GM21786 (cell line): ENCODE data around the gene MYO7A.

Experiments used
- ATAC-seq: cut with Tn5 transposase; IDR thresholded peaks from one replicate; pipeline ENCODE4 v1.9.1; 2021; ENCODE audit not compliant: unreplicated experiment

Gene MYO7A

GRCh38 chr11:77111277-77111676 lies 16.8 kb upstream of the MYO7A start:
- no peak for ATAC-seq

- ATAC-seq = no peak
Measured at GRCh38 chr11:77111946-77112345, 16.1 kb upstream of the MYO7A start.

- ATAC-seq = no peak
Measured at GRCh38 chr11:77112641-77113381, 15.2 kb upstream of the MYO7A start.

DNA sequence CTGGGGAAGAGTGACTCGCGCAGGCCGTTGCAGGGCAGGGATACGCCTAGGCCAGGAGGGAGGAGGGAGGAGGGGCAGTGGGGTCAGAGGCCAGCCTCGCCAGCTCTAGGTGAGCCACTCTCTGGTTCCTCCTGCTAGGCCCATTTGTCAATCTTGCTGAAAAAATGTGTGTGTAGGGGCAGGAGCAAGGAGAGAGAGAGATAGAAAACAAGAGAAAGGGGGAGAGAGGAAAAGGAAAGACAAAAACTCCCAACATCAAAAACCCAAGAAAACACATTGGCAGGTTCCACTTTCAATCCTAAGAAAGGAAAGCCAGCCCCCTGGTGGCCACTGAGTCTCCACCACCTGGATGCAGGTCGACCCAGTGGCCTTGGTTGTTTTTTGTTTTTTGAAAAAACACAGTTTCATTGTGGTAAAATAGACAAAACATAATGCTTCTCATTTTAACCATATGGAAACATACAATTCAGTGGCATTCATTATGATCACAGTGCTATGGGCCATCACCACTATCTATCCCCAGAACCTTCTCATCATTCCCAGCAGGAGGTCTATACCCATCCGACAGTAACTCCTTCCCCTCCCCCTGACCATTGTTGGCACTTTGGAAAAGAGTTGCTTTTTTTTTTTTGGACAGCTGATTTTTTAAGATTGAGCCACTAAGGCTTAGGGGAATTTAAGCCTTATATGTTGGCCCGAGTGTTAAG lies 14.5 kb upstream of the MYO7A start:
- ATAC-seq = no peak

GRCh38 chr11:77114089-77114463 lies 14.0 kb upstream of the MYO7A start:
- no peak for ATAC-seq

GRCh38 chr11:77115181-77115611 lies 12.8 kb upstream of the MYO7A start:
- no peak for ATAC-seq

DNA sequence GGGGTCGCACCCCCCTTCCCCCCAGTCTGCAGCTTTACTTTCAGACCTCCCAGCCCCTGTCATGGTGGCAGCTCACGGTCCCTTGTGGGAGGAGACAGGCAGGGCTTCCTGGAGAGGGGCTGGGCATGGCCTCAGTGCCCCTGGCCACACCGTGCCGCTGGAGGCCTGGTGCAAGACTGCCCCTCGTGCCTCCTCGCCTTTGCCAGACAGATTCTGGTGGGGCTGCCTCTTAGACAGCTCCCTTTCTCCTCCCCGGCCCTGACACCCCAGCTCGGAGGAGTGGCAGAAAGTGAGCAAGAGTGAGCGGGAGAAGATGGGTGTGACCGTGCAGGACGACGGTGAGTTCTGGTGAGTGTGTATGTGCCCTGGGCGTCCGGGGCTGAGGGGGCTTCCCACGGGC lies 12.1 kb upstream of the MYO7A start:
- ATAC-seq = no peak

DNA sequence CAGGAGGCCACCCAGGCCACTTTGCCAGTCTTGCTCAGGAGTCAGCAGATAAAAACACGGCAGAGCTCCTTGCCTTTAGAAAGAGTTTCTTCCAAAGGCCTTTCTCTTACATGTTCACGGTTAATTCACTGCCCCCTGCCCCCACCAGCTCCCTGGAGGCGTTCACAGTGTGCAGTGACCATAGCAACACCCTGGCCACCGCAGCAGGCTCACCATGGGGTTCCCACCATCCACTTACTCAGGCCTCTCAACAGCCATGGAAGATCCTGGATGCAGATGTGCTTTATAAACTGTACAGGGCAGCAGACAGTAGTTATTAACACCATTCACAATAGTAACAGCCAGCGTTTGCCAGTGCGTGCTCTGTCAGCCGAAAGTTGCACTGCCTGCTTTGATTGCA lies 10.6 kb upstream of the MYO7A start:
- ATAC-seq = no peak

- no peak for ATAC-seq
Measured at GRCh38 chr11:77118086-77118485, 10.0 kb upstream of the MYO7A start.

- no peak for ATAC-seq
Measured at GRCh38 chr11:77118971-77119370, 9.1 kb upstream of the MYO7A start.

GRCh38 chr11:77119531-77119936 lies 8.5 kb upstream of the MYO7A start:
- ATAC-seq = no peak

DNA sequence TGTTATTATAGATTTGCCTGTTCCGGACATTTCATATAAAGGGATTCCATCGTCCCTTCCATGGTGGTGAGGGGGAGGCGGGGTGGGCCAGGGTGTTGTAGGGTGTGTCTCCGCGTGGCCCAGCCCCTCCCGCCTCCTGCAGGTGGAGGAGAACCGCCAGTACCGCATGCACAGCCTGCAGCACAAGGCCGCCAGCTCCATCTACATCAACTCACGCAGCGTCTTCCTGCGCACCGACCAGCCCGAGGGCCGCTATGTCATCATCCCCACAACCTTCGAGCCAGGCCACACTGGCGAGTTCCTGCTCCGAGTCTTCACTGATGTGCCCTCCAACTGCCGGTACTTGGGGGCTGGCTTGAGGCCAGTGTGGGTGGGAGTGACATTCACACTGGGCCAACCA lies 7.5 kb upstream of the MYO7A start:
- no peak for ATAC-seq

- no peak for ATAC-seq
Measured at GRCh38 chr11:77121096-77121640, 6.9 kb upstream of the MYO7A start.

DNA sequence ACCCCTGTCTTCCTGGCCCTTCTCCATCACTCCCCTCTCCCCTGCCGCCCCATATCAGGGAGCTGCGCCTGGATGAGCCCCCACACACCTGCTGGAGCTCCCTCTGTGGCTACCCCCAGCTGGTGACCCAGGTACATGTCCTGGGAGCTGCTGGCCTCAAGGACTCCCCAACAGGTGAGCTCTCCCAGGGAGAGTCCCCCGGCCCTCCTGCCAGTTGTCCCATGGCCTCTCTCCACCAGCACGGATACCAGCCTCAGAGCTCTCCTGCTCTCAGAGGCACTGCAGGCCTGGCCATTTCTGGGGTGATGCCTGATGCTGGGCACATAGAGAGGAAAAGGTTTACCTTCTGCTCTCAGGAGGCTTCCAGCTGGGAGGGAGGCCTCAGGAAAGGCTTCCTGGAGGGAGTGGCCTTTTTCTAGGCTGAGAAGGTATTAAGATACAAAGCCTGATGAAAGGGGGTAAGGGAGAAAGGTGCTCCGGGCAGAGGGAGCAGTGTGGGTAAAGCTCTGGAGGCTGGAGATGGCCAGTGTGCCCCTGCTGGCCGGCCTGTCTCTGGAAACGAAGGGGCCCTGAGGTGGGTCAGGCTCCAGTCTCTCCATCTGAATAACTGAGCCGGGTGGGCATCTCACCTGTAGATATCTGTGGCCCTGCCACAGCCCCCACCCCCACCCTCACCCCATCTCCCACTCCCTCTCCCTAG lies 6.0 kb upstream of the MYO7A start:
- ATAC-seq = no peak

DNA sequence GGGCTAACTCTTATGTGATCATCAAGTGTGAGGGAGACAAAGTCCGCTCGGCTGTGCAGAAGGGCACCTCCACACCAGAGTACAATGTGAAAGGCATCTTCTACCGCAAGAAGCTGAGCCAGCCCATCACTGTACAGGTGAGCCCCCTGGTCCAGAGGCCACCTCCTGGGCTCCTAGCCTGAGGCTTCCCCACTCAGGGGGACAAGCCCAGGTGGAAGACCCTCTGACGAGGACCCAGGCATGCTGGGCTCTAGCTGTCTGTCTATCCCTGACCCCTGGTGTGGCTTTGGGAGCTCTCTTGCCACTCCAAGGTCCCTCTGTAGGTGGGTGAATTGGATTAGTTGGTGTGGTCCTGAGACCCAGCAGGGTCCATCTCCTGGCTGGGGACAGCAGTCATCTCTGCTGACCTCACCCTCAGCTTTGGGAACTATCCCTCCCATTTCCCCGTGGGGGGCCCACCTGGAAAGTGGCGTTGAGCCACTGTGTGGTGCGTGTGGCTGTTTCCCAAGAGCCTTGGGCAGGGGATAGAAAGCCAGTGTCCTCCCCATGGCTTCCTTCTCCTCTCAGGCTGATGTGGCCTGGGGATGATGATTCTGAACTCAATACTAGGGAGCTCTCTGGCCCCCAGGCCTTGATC lies 5.4 kb upstream of the MYO7A start:
- no peak for ATAC-seq

DNA sequence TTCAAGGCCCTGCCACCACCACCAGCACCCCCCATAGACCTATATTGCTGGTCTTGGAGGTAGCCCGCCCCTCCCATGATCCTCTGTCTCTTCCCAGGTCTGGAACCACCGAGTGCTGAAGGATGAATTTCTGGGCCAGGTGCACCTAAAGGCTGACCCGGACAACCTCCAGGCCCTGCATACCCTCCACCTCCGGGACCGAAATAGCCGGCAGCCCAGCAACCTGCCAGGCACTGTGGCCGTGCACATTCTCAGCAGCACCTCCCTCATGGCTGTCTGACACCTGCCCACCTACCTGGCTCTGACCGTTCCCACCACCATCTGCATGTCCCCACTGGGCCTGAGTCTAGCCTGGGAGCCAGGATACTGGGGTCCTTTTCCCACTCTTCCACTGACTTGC lies 4.5 kb upstream of the MYO7A start:
- no peak for ATAC-seq

DNA sequence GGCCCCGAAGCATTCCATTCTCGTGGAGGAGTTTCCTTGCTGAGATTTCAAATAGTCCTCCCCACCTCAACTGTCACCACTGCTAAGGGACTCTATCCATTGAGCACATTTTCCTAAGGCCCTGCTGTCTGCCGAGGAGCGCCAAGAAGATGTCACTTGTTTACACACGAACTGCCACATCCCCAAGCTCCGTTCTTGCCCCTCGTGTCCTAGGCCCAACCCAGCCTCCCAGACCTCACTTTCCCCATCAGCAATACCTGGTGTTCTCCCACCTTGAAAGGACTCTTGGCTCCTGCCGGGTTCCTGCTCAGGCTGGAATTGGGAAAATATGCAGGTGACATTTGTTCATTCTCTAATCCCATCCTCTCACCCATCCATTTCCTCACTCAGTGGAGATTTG lies 4.0 kb upstream of the MYO7A start:
- no peak for ATAC-seq

DNA sequence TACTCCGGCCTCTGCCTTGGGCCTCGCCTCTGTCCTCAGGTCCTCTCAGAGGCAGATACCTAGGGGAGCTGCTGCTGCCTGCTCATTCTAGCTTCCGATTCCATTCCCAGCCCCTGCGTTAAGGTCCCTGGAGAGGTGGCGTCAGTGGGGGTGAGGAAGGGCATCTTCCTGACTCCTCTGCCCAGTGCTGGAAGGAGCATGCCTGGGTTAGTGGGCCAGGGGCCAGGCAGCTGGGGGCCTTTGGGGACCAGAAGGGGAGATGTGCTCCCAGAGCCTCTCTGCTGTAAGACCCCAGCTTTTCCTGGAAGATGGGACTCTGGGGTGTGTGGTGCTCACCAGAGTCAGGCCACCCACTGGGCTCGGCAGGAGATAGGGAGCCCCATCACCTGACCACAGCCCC lies 3.6 kb upstream of the MYO7A start:
- no peak for ATAC-seq

- ATAC-seq = no peak
Measured at GRCh38 chr11:77125191-77125590, 2.9 kb upstream of the MYO7A start.

DNA sequence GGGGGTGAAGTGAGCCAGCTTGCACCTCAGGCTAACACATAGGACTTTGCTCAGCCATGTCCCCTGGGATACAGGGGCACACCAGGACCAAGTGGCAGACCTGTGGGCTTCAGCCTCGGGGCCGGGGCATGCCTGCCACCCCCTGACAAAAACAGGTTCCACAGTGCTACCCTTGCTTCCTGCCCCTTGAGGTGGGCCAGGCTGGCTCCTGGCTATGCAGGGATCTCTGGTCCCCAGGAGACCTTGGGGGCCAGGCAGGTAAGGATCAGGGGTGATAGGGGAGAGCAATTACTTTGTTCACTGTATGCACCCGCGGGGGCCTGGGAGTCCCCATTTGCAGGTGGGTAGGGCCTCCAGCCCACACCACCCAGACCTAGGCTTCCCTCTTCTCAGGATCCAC lies 2.4 kb upstream of the MYO7A start:
- no peak for ATAC-seq

GRCh38 chr11:77126156-77126775 lies 1.8 kb upstream of the MYO7A start:
- ATAC-seq = no peak
